H9 (cell line): ENCODE measurements around the gene LCMT2. TPM values are rescaled to one million over a fixed set of nuclear protein-coding genes. Genes with fewer than 3 reads are reported as not detected.

Experiments
- DNase-seq: peaks from one replicate; pipeline ENCODE4 v3.0.0-alpha.2; 2017
- H2AFZ ChIP-seq: one replicate; pipeline ENCODE4 v1.6.1; 2013; ENCODE audit warnings: mild to moderate bottlenecking, low read length, control low read depth, moderate library complexity
- H2AK5ac ChIP-seq: 2 replicates; pipeline ENCODE4 v1.6.1; 2013; ENCODE audit warnings: low read length, control low read depth, mixed read lengths; ENCODE audit not compliant: insufficient read length
- H2BK120ac ChIP-seq: one replicate; pipeline ENCODE4 v1.6.1; 2013; ENCODE audit warnings: low read depth, mild to moderate bottlenecking, low read length, control low read depth, inconsistent platforms; ENCODE audit not compliant: poor library complexity, severe bottlenecking
- H2BK12ac ChIP-seq: 2 replicates; pipeline ENCODE4 v1.6.1; 2013; ENCODE audit warnings: low read length, control low read depth, mixed read lengths, low read depth; ENCODE audit not compliant: insufficient read length
- H2BK15ac ChIP-seq: 2 replicates; pipeline ENCODE4 v1.6.1; 2013; ENCODE audit warnings: low read depth, low read length, control low read depth
- H2BK20ac ChIP-seq: one replicate; pipeline ENCODE4 v1.6.1; 2013; ENCODE audit warnings: low read depth, mild to moderate bottlenecking, low read length, control low read depth, inconsistent platforms; ENCODE audit not compliant: poor library complexity, severe bottlenecking
- H2BK5ac ChIP-seq: 2 replicates; pipeline ENCODE4 v1.6.1; 2013; ENCODE audit warnings: low read length, control low read depth, mixed read lengths; ENCODE audit not compliant: insufficient read length
- H3K14ac ChIP-seq: 2 replicates; pipeline ENCODE4 v1.6.1; 2013; ENCODE audit warnings: low read length, control low read depth; ENCODE audit not compliant: insufficient read depth
- H3K18ac ChIP-seq: 2 replicates; pipeline ENCODE4 v1.6.1; 2013; ENCODE audit warnings: low read depth, mild to moderate bottlenecking, mixed read lengths, low read length, control low read depth; ENCODE audit not compliant: insufficient read length
- H3K23ac ChIP-seq: 2 replicates; pipeline ENCODE4 v1.6.1; 2013; ENCODE audit warnings: low read length, control low read depth, mixed read lengths, low read depth; ENCODE audit not compliant: insufficient read length
- H3K23me2 ChIP-seq: 2 replicates; pipeline ENCODE4 v1.6.1; 2013; ENCODE audit warnings: low read depth, mild to moderate bottlenecking, mixed read lengths, low read length, control low read depth; ENCODE audit not compliant: insufficient read length, poor library complexity, severe bottlenecking
- H3K27ac ChIP-seq: 2 replicates; pipeline ENCODE4 v1.5.1; 2013; ENCODE audit warnings: low read length, control low read depth, mixed read lengths, low read depth; ENCODE audit not compliant: insufficient read length
- H3K27me3 ChIP-seq: 2 replicates; pipeline ENCODE4 v1.6.1; 2013; ENCODE audit warnings: low read length, control low read depth, inconsistent platforms; ENCODE audit not compliant: insufficient read depth
- H3K4ac ChIP-seq: 2 replicates; pipeline ENCODE4 v1.6.1; 2013; ENCODE audit warnings: low read depth, mild to moderate bottlenecking, control low read depth, inconsistent platforms, low read length, moderate library complexity
- H3K4me1 ChIP-seq: 2 replicates; pipeline ENCODE4 v1.6.1; 2013; ENCODE audit warnings: low read length, control low read depth, inconsistent platforms; ENCODE audit not compliant: insufficient read depth
- H3K4me2 ChIP-seq: 2 replicates; pipeline ENCODE4 v1.6.1; 2013; ENCODE audit warnings: low read length, control low read depth, mixed read lengths; ENCODE audit not compliant: insufficient read length, insufficient read depth
- H3K56ac ChIP-seq: 2 replicates; pipeline ENCODE4 v1.6.1; 2013; ENCODE audit warnings: low read depth, mild to moderate bottlenecking, mixed read lengths, low read length, control low read depth; ENCODE audit not compliant: insufficient read length
- H3K79me1 ChIP-seq: 2 replicates; pipeline ENCODE4 v1.6.1; 2013; ENCODE audit warnings: low read depth, mild to moderate bottlenecking, moderate library complexity, low read length, control low read depth, inconsistent platforms; ENCODE audit not compliant: insufficient read depth, poor library complexity, severe bottlenecking
- H3K79me2 ChIP-seq: 2 replicates; pipeline ENCODE4 v1.6.1; 2013; ENCODE audit warnings: low read length, control low read depth, inconsistent platforms; ENCODE audit not compliant: insufficient read depth
- H3K9ac ChIP-seq: 2 replicates; pipeline ENCODE4 v1.6.1; 2013; ENCODE audit warnings: low read length, control low read depth, mixed read lengths; ENCODE audit not compliant: insufficient read length; ENCODE audit errors: extremely low read depth
- H3K9me3 ChIP-seq: one replicate; pipeline ENCODE4 v1.6.1; 2013; ENCODE audit warnings: low read depth, low read length, inconsistent platforms; ENCODE audit not compliant: control insufficient read depth
- H3T11ph ChIP-seq: one replicate; pipeline ENCODE4 v1.6.1; 2013; ENCODE audit warnings: mild to moderate bottlenecking, low read length, control low read depth, inconsistent platforms
- H4K20me1 ChIP-seq: one replicate; pipeline ENCODE4 v1.6.1; 2013; ENCODE audit not compliant: control insufficient read depth, insufficient read length, insufficient read depth
- H4K5ac ChIP-seq: 2 replicates; pipeline ENCODE4 v1.6.1; 2013; ENCODE audit warnings: low read depth, mild to moderate bottlenecking, mixed read lengths, low read length, control low read depth; ENCODE audit not compliant: insufficient read length
- H4K8ac ChIP-seq: replicated peaks from 2 replicates; pipeline ENCODE4 v1.6.1; 2013; ENCODE audit warnings: low read length, control low read depth, mixed read lengths, low read depth; ENCODE audit not compliant: insufficient read length
- H4K91ac ChIP-seq: 2 replicates; pipeline ENCODE4 v1.6.1; 2013; ENCODE audit warnings: low read depth, mild to moderate bottlenecking, moderate library complexity, mixed read lengths, low read length, control low read depth; ENCODE audit not compliant: insufficient read length
- H3K27ac Mint-ChIP-seq, 3 experiments: 2 replicates in 2 of 3; 3 replicates in 1 of 3; pipeline ENCODE4 v1.8.0; 2020 to 2021; ENCODE audit warnings: mixed read lengths in 3 of 3, mild to moderate bottlenecking in 1 of 3, moderate library complexity in 1 of 3
- H3K27me3 Mint-ChIP-seq: 2 replicates; pipeline ENCODE4 v1.8.0; 2021; ENCODE audit warnings: low read depth, mild to moderate bottlenecking, moderate library complexity, mixed read lengths
- H3K36me3 Mint-ChIP-seq, 3 experiments: 2 replicates in 2 of 3; 3 replicates in 1 of 3; pipeline ENCODE4 v1.8.0; 2020 to 2021; ENCODE audit warnings: low read depth in 3 of 3, mixed read lengths in 3 of 3; ENCODE audit not compliant: insufficient read depth in 1 of 3
- H3K4me1 Mint-ChIP-seq, 2 experiments: 2 replicates each; pipeline ENCODE4 v1.8.0; 2020; ENCODE audit warnings: mixed read lengths in 2 of 2
- H3K4me3 Mint-ChIP-seq, 2 experiments: 2 replicates in 1 of 2; 3 replicates in 1 of 2; pipeline ENCODE4 v1.8.0; 2020 to 2021; ENCODE audit warnings: mild to moderate bottlenecking in 2 of 2, mixed read lengths in 2 of 2, moderate library complexity in 1 of 2
- H3K9me3 Mint-ChIP-seq, 2 experiments: 2 replicates in 1 of 2; 3 replicates in 1 of 2; pipeline ENCODE4 v1.8.0; 2020; ENCODE audit warnings: mild to moderate bottlenecking in 2 of 2, mixed read lengths in 2 of 2, moderate library complexity in 1 of 2
- WGBS: extraction: QIAGEN DNeasy Blood & Tissue Kit; methylation state at CpG from one replicate; pipeline ENCODE4 v1.1.7; 2013; ENCODE audit warnings: missing lambda C conversion rate, low lambda C conversion rate, mixed read lengths; ENCODE audit not compliant: insufficient read length; ENCODE audit errors: extremely low coverage; 5-methylcytosine and 5-hydroxymethylcytosine counted together
- total RNA-seq: library from RNA; stranded (reverse); gene quantifications from 2 replicates; pipeline ENCODE4 v1.2.1, GENCODE V29; 2021
- TF ChIP-seq, protein P1 (sequence below): fragments of 200-600 bp; sonication (generic); conservative IDR thresholded peaks from 3 replicates; pipeline ENCODE4 v1.8.0; 2021; ENCODE audit warnings: antibody characterized with exemption, mild to moderate bottlenecking

Gene LCMT2
- total RNA-seq, 1 experiment from 2014 or later, result 16.5 TPM

DNA sequence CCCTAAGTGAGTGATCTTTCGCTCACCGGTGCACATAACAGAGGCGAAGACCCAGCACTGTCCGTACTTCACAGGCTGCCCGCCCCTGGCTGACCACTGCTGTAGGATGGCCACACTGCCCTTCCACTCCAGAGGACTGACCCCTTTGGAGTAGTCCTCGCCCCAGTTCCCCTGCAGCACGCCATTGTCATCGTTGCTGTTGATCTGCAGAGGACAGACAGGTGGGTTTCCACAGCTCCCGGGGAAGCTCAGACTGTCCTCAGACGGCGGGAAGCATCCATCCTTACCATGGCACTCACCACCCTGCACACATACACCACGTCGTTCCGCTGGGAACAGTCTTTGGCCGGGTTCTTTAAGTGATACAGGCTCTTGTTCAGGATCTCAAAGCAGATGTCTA lies 43.1 kb downstream of the LCMT2 start:
- no peak overlapping the region for H4K8ac ChIP-seq
- H3K27me3 ChIP-seq, result no peaks in the 10 kb centered on the region
- H2BK20ac ChIP-seq, result no peak overlapping the region
- no peak overlapping the region for H3K4me2 ChIP-seq
- H3K79me1 ChIP-seq, result no peaks in the 10 kb centered on the region
- H2BK5ac ChIP-seq, result no peak overlapping the region
- H3K36me3 Mint-ChIP-seq, result no peaks in the 10 kb centered on the region
- no peaks in the 10 kb centered on the region for H4K20me1 ChIP-seq
- H3K27me3 Mint-ChIP-seq, result peaks cover 21% of the 10 kb centered on the region
- no peak overlapping the region for H3T11ph ChIP-seq
- H4K91ac ChIP-seq, result no peak overlapping the region
- no peak overlapping the region for H2BK15ac ChIP-seq
- no peak overlapping the region for H2AK5ac ChIP-seq
- H4K5ac ChIP-seq, result no peak overlapping the region
- H3K4ac ChIP-seq, result no peak overlapping the region
- DNase-seq, result no peak
- no peak overlapping the region for H3K18ac ChIP-seq
- no peak overlapping the region for H3K27ac Mint-ChIP-seq
- H3K9ac ChIP-seq, result no peak overlapping the region
- no peak overlapping the region for H3K4me3 Mint-ChIP-seq
- H3K23me2 ChIP-seq, result no peaks in the 10 kb centered on the region
- H3K14ac ChIP-seq, result no peak overlapping the region
- H3K9me3 Mint-ChIP-seq, result no peaks in the 10 kb centered on the region; a peak in 2 of 5 replicates
- no peak overlapping the region for H2AFZ ChIP-seq
- no peak overlapping the region for H2BK12ac ChIP-seq
- no CpG with 5 or more reads among the region's 15 CpGs for WGBS
- H3K4me1 Mint-ChIP-seq, result peaks cover 0 to 4% of the 10 kb centered on the region in 2 experiments; a peak in 1 of 4 replicates
- H3K56ac ChIP-seq, result no peak overlapping the region
- H3K23ac ChIP-seq, result no peak overlapping the region
- no peaks in the 10 kb centered on the region for H3K4me1 ChIP-seq
- H2BK120ac ChIP-seq, result no peak overlapping the region
- no peaks in the 10 kb centered on the region for H3K79me2 ChIP-seq
- H3K9me3 ChIP-seq, result no peaks in the 10 kb centered on the region
- H3K27ac ChIP-seq, result no peak overlapping the region
- TF ChIP-seq, protein P1, sequence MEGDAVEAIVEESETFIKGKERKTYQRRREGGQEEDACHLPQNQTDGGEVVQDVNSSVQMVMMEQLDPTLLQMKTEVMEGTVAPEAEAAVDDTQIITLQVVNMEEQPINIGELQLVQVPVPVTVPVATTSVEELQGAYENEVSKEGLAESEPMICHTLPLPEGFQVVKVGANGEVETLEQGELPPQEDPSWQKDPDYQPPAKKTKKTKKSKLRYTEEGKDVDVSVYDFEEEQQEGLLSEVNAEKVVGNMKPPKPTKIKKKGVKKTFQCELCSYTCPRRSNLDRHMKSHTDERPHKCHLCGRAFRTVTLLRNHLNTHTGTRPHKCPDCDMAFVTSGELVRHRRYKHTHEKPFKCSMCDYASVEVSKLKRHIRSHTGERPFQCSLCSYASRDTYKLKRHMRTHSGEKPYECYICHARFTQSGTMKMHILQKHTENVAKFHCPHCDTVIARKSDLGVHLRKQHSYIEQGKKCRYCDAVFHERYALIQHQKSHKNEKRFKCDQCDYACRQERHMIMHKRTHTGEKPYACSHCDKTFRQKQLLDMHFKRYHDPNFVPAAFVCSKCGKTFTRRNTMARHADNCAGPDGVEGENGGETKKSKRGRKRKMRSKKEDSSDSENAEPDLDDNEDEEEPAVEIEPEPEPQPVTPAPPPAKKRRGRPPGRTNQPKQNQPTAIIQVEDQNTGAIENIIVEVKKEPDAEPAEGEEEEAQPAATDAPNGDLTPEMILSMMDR, result no peak
